AG09309 (cell line): ENCODE measurements around the gene BAK1.
A peak's percentile ranks its signal among the peaks of the same experiment; 100 is the strongest.

ENCODE experiments used
- DNase-seq: peaks from one replicate; pipeline ENCODE4 v3.0.0-alpha.2; 2010; ENCODE audit warnings: low read depth
- H3K4me3 ChIP-seq: 2 replicates; pipeline ENCODE4 v1.5.1; 2011; ENCODE audit warnings: mild to moderate bottlenecking, low read depth, low read length, moderate library complexity; ENCODE audit not compliant: control insufficient read depth
- TF ChIP-seq, protein P1 (sequence below): IDR thresholded peaks from 2 replicates; pipeline ENCODE4 v1.5.1; 2011; ENCODE audit warnings: mild to moderate bottlenecking, low read depth, low read length, inconsistent platforms; ENCODE audit not compliant: insufficient read depth, control insufficient read depth; ENCODE audit errors: missing control alignments

The BAK1 gene

DNA sequence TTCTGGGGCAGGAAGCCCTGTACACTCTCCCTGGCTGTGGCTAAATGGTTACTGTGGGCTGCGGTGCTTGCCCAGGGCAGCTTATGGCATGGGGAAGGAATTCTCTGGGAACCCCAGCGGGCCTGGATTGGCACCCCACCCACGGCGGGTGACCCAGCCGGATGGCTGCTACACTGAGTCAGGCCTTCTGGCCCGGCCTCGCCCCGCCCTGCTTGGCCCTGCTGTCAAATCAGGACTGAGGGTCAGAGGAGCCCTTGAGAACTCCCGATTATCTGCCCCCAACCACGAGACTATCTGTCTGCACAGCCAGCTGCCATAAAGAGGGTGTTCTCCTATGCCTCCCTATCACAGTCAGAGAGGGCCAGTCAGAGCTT is 33.7 kb upstream of the BAK1 start:
- TF ChIP-seq, protein P1, sequence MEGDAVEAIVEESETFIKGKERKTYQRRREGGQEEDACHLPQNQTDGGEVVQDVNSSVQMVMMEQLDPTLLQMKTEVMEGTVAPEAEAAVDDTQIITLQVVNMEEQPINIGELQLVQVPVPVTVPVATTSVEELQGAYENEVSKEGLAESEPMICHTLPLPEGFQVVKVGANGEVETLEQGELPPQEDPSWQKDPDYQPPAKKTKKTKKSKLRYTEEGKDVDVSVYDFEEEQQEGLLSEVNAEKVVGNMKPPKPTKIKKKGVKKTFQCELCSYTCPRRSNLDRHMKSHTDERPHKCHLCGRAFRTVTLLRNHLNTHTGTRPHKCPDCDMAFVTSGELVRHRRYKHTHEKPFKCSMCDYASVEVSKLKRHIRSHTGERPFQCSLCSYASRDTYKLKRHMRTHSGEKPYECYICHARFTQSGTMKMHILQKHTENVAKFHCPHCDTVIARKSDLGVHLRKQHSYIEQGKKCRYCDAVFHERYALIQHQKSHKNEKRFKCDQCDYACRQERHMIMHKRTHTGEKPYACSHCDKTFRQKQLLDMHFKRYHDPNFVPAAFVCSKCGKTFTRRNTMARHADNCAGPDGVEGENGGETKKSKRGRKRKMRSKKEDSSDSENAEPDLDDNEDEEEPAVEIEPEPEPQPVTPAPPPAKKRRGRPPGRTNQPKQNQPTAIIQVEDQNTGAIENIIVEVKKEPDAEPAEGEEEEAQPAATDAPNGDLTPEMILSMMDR, result no peak
- no peak overlapping the region for H3K4me3 ChIP-seq
- peak; percentile 64 for DNase-seq

DNA sequence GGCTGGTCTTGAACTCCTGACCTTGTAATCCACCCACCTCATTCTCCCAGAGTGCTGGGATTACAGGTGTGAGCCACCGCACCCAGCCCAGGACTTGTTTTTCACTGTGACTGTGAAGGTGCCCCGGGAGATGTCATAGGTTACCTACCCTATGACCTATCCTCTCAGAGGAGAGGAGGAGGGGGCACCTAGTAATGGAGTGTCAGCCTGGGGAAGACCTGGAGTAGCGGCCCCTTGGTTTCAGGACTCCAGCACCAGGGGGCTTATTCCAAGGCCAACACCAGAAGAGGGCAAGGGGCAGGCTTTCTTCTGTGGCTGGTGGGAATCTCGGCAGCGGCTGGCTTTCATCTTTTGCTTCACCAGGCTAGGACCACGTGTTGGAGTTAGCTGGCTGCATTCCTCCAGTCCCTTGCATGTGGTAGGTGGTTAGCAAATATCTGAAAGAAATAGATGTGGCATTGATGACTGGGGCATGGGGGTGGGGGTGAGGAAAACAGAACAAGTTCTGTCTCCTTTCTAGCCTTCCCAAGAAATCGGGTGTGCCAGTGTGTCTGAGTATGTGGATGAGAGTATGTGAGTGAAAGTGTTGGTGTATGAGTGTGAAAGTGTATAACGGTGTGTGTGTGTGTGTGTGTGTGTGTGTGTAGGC is 33.2 kb upstream of the BAK1 start:
- no peak overlapping the region for H3K4me3 ChIP-seq
- peak; percentile 63 for DNase-seq
- TF ChIP-seq, protein P1, result no peak

GRCh38 chr6:33610779-33611732 is 31.0 kb upstream of the BAK1 start:
- no peak for DNase-seq
- no peak overlapping the region for H3K4me3 ChIP-seq
- TF ChIP-seq, protein P1, result no peak

DNA sequence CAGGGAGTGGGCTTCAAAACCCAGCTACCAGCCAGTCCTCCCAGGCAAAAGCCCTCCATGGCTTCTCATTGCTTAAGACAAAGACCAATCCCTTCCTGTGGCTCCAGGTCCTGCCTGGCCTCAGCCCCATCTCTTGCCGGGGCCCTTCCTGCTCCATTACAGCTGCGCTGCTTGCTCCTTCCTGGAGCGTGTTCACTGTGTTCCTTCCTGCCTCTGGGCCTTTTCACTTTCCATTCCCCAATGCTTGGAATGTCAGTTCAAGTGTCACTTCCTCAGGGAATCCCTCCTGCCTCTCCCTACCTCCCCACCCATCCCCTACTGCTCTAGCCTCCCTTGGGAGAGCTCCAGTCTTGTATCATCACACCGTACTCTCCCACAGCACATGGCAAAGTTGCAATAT is 30.0 kb upstream of the BAK1 start:
- H3K4me3 ChIP-seq, result no peak overlapping the region
- no peak for DNase-seq
- TF ChIP-seq, protein P1, result no peak

DNA sequence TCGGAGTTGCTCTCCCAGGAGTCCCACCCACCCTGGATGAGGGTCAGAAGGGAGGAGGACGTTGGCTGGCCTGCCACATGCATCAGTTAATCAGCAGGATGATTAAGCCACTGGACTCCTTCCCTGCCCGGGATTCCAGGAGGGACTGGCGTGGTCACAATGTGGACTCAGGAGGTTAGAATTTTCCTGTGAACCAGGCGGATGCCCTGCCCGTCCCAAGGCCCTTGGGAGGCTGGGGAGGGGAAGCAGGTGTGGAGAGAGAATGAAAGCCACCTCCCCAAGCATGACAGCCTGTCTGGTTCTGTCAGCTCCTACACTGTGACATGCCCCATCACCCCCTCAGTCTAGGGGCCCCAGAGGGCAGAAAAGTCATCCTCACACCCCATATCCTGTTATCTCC is 29.5 kb upstream of the BAK1 start:
- TF ChIP-seq, protein P1, result no peak
- peak; percentile 57 for DNase-seq
- no peak overlapping the region for H3K4me3 ChIP-seq

DNA sequence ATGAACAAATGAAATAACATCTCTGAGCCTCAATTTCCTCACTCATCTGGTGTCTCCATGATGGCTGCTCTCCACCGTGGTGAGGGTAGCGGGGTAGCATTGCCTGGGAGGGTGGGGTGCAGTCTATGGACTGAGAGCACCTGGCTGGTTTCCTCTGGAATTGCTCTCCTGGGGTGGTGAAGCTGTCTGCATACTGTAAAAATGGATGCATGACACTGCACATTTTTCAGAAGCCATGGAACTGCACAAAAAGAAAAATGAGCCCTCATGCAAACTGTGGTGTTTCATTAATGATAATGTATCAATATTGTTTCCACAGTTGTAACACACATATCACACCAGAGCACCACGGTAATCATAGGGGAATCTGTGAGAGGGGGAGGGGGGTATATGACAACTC is 28.9 kb upstream of the BAK1 start:
- TF ChIP-seq, protein P1, result no peak
- DNase-seq, result no peak
- no peak overlapping the region for H3K4me3 ChIP-seq
